SK-N-SH treated with all-trans-retinoic acid at 6 μM for 48 hours (cell line): ENCODE data around the gene DRGX.

Experiments used
- BACH2 ChIP-seq: fragments of 250-450 bp; sonication (Bioruptor Pico); IDR thresholded peaks from 2 replicates; pipeline ENCODE4 v1.9.0; 2021; ENCODE audit warnings: mild to moderate bottlenecking, borderline replicate concordance
- CREB5 ChIP-seq: fragments of 250-450 bp; sonication (Bioruptor Pico); IDR thresholded peaks from 2 replicates; pipeline ENCODE4 v1.5.1; 2020; ENCODE audit warnings: low read depth, mild to moderate bottlenecking, moderate library complexity
- CSRNP3 ChIP-seq: fragments of 250-450 bp; sonication (Bioruptor Pico); IDR thresholded peaks from 2 replicates; pipeline ENCODE4 v1.5.1; 2021; ENCODE audit warnings: mild to moderate bottlenecking, moderate library complexity
- ESRRG ChIP-seq: fragments of 250-450 bp; sonication (Bioruptor Pico); IDR thresholded peaks from 2 replicates; pipeline ENCODE4 v1.6.1; 2021; ENCODE audit warnings: mild to moderate bottlenecking
- ISL1 ChIP-seq: fragments of 250-450 bp; sonication (Bioruptor Pico); IDR thresholded peaks from 2 replicates; pipeline ENCODE4 v2.1.2; 2022; ENCODE audit warnings: mild to moderate bottlenecking, moderate library complexity
- OSR1 ChIP-seq: fragments of 250-450 bp; sonication (Bioruptor Pico); IDR thresholded peaks from 2 replicates; pipeline ENCODE4 v1.8.0; 2022; ENCODE audit warnings: moderate library complexity, mild to moderate bottlenecking, inconsistent platforms
- PATZ1 ChIP-seq: fragments of 250-450 bp; sonication (Bioruptor Pico); IDR thresholded peaks from 2 replicates; pipeline ENCODE4 v1.8.0; 2020; ENCODE audit warnings: mild to moderate bottlenecking, moderate library complexity, borderline replicate concordance
- RARB ChIP-seq: fragments of 250-450 bp; sonication (Bioruptor Pico); IDR thresholded peaks from 2 replicates; pipeline ENCODE4 v1.8.0; 2021; ENCODE audit warnings: mild to moderate bottlenecking, moderate library complexity
- SNAI2 ChIP-seq: fragments of 250-450 bp; sonication (Bioruptor Pico); IDR thresholded peaks from 2 replicates; pipeline ENCODE4 v1.5.0; 2020; ENCODE audit warnings: mild to moderate bottlenecking, moderate library complexity
- ZFP3 ChIP-seq: fragments of 250-450 bp; sonication (Bioruptor Pico); IDR thresholded peaks from 2 replicates; pipeline ENCODE4 v1.5.0; 2020; ENCODE audit warnings: mild to moderate bottlenecking, moderate library complexity
- ZFP30 ChIP-seq: fragments of 450-650 bp; formaldehyde crosslinking; IDR thresholded peaks from 2 replicates; pipeline ENCODE4 v1.5.0; 2022; ENCODE audit warnings: mild to moderate bottlenecking, moderate library complexity
- ZNF565 ChIP-seq: fragments of 450-650 bp; formaldehyde crosslinking; conservative IDR thresholded peaks from 2 replicates; pipeline ENCODE4 v1.5.0; 2020; ENCODE audit warnings: low read depth, mild to moderate bottlenecking, moderate library complexity
- ZNF70 ChIP-seq: fragments of 450-650 bp; formaldehyde crosslinking; IDR thresholded peaks from 2 replicates; pipeline ENCODE4 v1.5.0; 2020; ENCODE audit warnings: mild to moderate bottlenecking, moderate library complexity
- ZNF8 ChIP-seq: fragments of 450-650 bp; formaldehyde crosslinking; IDR thresholded peaks from 2 replicates; pipeline ENCODE4 v1.5.0; 2020; ENCODE audit warnings: mild to moderate bottlenecking, moderate library complexity

DNA sequence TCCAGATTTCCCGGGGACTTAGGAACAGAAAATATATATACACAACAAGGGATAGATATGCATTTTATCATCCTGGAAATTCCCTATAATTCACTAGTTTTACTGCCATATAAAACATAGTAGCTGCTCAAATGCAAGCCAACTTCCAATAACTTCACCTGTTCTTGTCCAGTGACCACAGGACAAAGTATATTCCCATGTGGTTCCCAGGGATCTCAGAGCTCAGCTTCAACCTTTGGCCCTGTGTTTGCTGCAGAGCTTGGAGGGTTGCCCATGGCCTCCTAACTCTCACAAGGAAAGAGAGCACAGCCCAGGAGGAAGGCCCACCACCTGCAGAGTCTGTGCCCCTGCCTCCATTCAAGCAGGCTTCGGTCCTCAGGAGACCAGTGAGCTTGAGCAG is 4.5 kb upstream of the DRGX start:
- TF ChIP-seq RARB (CRISPR knock-in tag), result no peak
- TF ChIP-seq PATZ1 (CRISPR knock-in tag), result no peak
- no peak for TF ChIP-seq CSRNP3 (CRISPR knock-in tag)
- TF ChIP-seq ZNF565 (CRISPR knock-in tag), result no peak
- no peak for TF ChIP-seq ZFP30 (CRISPR knock-in tag)
- no peak for TF ChIP-seq OSR1 (CRISPR knock-in tag)
- TF ChIP-seq CREB5 (CRISPR knock-in tag), result no peak
- TF ChIP-seq ISL1 (CRISPR knock-in tag), result no peak
- TF ChIP-seq ZNF70 (CRISPR knock-in tag), result no peak
- no peak for TF ChIP-seq ZFP3 (CRISPR knock-in tag)
- no peak for TF ChIP-seq ZNF8 (CRISPR knock-in tag)
- no peak for TF ChIP-seq ESRRG (CRISPR knock-in tag)
- no peak for TF ChIP-seq BACH2 (CRISPR knock-in tag)
- TF ChIP-seq SNAI2 (CRISPR knock-in tag), result no peak
